ENCODE data around the gene PDSS2.

Gene PDSS2

GRCh38 chr6:107442938-107443607 lies 16.3 kb downstream of the PDSS2 start:
- no peak overlapping the region for H3K27ac ChIP-seq (ENCODE audit: low read depth, low read length)
- H3K4me2 ChIP-seq (ENCODE audit: low read length), result no peak overlapping the region
- H3K36me3 ChIP-seq (ENCODE audit: control insufficient read depth, low read length), result no peaks in the 10 kb centered on the region; the same call in 1 of the 2 replicates
- H3K79me2 ChIP-seq (ENCODE audit: control insufficient read depth, low read length), result peaks cover 15% of the 10 kb centered on the region
- no peaks in the 10 kb centered on the region for H3F3A ChIP-seq (ENCODE audit: control insufficient read depth, insufficient read depth)
- no peaks in the 10 kb centered on the region for H3K4me1 ChIP-seq (ENCODE audit: control insufficient read depth, low read length)
- H3K9me3 ChIP-seq (ENCODE audit: control insufficient read depth, insufficient read depth, low read length), result peaks cover 15% of the 10 kb centered on the region
- H3K27me3 ChIP-seq (ENCODE audit: control insufficient read depth, low read length), result no peaks in the 10 kb centered on the region
- H4K20me1 ChIP-seq (ENCODE audit: control insufficient read depth, insufficient read depth, low read depth, low read length), result no peaks in the 10 kb centered on the region
- no peak overlapping the region for H3K4me3 ChIP-seq (ENCODE audit: low read length)
- no peaks in the 10 kb centered on the region for H3K9me2 ChIP-seq (replicated peaks; ENCODE audit: control insufficient read depth, low read length)
- no peak for TF ChIP-seq EZH2phosphoT487 (IDR thresholded peaks at IDR 0.05; ENCODE audit: borderline replicate concordance, low read length)
- TF ChIP-seq, protein P1, sequence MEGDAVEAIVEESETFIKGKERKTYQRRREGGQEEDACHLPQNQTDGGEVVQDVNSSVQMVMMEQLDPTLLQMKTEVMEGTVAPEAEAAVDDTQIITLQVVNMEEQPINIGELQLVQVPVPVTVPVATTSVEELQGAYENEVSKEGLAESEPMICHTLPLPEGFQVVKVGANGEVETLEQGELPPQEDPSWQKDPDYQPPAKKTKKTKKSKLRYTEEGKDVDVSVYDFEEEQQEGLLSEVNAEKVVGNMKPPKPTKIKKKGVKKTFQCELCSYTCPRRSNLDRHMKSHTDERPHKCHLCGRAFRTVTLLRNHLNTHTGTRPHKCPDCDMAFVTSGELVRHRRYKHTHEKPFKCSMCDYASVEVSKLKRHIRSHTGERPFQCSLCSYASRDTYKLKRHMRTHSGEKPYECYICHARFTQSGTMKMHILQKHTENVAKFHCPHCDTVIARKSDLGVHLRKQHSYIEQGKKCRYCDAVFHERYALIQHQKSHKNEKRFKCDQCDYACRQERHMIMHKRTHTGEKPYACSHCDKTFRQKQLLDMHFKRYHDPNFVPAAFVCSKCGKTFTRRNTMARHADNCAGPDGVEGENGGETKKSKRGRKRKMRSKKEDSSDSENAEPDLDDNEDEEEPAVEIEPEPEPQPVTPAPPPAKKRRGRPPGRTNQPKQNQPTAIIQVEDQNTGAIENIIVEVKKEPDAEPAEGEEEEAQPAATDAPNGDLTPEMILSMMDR (IDR thresholded peaks at IDR 0.05; ENCODE audit: low read depth, low read length, poor library complexity, severe bottlenecking), result no peak

- Histone ChIP-seq H3K4me2 (ENCODE audit: low read length) (no peak overlapping the region), H3K36me3 (ENCODE audit: control insufficient read depth, low read length) (no peaks in the 10 kb centered on the region; the same call in 1 of the 2 replicates), H4K20me1 (ENCODE audit: control insufficient read depth, insufficient read depth, low read depth, low read length) (no peaks in the 10 kb centered on the region), H3K27ac (ENCODE audit: low read depth, low read length) (no peak overlapping the region), H3K9me2 (replicated peaks; ENCODE audit: control insufficient read depth, low read length) (no peaks in the 10 kb centered on the region), H3K27me3 (ENCODE audit: control insufficient read depth, low read length) (no peaks in the 10 kb centered on the region), H3K79me2 (ENCODE audit: control insufficient read depth, low read length) (peaks cover 6% of the 10 kb centered on the region), H3K4me1 (ENCODE audit: control insufficient read depth, low read length) (no peaks in the 10 kb centered on the region), H3K4me3 (ENCODE audit: low read length) (no peak overlapping the region), H3K9me3 (ENCODE audit: control insufficient read depth, insufficient read depth, low read length) (peaks cover 4% of the 10 kb centered on the region), H3F3A (ENCODE audit: control insufficient read depth, insufficient read depth) (no peaks in the 10 kb centered on the region)
- TF ChIP-seq, protein P1 (IDR thresholded peaks at IDR 0.05; ENCODE audit: low read depth, low read length, poor library complexity, severe bottlenecking), result no peak
- no peak for TF ChIP-seq EZH2phosphoT487 (IDR thresholded peaks at IDR 0.05; ENCODE audit: borderline replicate concordance, low read length)
These were observed 17.7 kb downstream of the PDSS2 start for GRCh38 chr6:107441682-107442081.

DNA sequence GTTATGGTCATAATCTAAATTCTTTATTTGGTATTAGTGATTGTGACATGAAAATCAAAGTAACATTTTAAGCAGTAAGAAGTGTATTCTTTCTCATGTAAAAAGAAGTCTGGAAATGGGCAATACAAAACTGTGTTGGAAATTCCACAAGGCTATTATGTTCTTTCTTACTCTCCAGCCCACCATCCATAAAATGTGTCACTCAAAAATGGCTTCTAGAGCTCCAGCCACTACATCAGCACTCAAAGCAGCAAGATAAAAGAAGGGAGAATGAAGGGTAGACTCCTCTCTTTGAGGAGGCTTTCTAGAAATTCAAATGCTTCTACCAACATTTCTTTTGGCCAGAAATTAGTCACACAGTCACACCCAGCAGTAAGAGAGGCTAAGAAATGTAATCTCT lies 18.4 kb downstream of the PDSS2 start:
- no peaks in the 10 kb centered on the region for H3K4me1 ChIP-seq (ENCODE audit: control insufficient read depth, low read length)
- H3K27me3 ChIP-seq (ENCODE audit: control insufficient read depth, low read length), result no peaks in the 10 kb centered on the region
- H3K79me2 ChIP-seq (ENCODE audit: control insufficient read depth, low read length), result peaks cover 6% of the 10 kb centered on the region
- no peak overlapping the region for H3K4me2 ChIP-seq (ENCODE audit: low read length)
- no peaks in the 10 kb centered on the region for H3K9me3 ChIP-seq (ENCODE audit: control insufficient read depth, insufficient read depth, low read length)
- H3K4me3 ChIP-seq (ENCODE audit: low read length), result no peak overlapping the region
- no peaks in the 10 kb centered on the region for H4K20me1 ChIP-seq (ENCODE audit: control insufficient read depth, insufficient read depth, low read depth, low read length)
- no peaks in the 10 kb centered on the region for H3F3A ChIP-seq (ENCODE audit: control insufficient read depth, insufficient read depth)
- TF ChIP-seq EZH2phosphoT487 (IDR thresholded peaks at IDR 0.05; ENCODE audit: borderline replicate concordance, low read length), result no peak
- TF ChIP-seq, protein P1 (IDR thresholded peaks at IDR 0.05; ENCODE audit: low read depth, low read length, poor library complexity, severe bottlenecking), result no peak
- H3K27ac ChIP-seq (ENCODE audit: low read depth, low read length), result no peak overlapping the region
- no peaks in the 10 kb centered on the region; the same call in 1 of the 2 replicates for H3K36me3 ChIP-seq (ENCODE audit: control insufficient read depth, low read length)
- no peaks in the 10 kb centered on the region for H3K9me2 ChIP-seq (replicated peaks; ENCODE audit: control insufficient read depth, low read length)

Data from DOHH2 (cell line).